Measurements from ENCODE around the gene ANKHD1. TPM values are rescaled to one million over a fixed set of nuclear protein-coding genes. Genes with fewer than 3 reads are reported as not detected.
A peak's percentile ranks its signal among the peaks of the same experiment; 100 is the strongest.

Gene ANKHD1, protein sequence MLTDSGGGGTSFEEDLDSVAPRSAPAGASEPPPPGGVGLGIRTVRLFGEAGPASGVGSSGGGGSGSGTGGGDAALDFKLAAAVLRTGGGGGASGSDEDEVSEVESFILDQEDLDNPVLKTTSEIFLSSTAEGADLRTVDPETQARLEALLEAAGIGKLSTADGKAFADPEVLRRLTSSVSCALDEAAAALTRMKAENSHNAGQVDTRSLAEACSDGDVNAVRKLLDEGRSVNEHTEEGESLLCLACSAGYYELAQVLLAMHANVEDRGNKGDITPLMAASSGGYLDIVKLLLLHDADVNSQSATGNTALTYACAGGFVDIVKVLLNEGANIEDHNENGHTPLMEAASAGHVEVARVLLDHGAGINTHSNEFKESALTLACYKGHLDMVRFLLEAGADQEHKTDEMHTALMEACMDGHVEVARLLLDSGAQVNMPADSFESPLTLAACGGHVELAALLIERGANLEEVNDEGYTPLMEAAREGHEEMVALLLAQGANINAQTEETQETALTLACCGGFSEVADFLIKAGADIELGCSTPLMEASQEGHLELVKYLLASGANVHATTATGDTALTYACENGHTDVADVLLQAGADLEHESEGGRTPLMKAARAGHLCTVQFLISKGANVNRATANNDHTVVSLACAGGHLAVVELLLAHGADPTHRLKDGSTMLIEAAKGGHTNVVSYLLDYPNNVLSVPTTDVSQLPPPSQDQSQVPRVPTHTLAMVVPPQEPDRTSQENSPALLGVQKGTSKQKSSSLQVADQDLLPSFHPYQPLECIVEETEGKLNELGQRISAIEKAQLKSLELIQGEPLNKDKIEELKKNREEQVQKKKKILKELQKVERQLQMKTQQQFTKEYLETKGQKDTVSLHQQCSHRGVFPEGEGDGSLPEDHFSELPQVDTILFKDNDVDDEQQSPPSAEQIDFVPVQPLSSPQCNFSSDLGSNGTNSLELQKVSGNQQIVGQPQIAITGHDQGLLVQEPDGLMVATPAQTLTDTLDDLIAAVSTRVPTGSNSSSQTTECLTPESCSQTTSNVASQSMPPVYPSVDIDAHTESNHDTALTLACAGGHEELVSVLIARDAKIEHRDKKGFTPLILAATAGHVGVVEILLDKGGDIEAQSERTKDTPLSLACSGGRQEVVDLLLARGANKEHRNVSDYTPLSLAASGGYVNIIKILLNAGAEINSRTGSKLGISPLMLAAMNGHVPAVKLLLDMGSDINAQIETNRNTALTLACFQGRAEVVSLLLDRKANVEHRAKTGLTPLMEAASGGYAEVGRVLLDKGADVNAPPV (N-terminal part only)
- 100 to 1,000 TPM; 106 to 200 (median 161) TPM for total RNA-seq

- TF ChIP-seq POLR2A (IDR thresholded peaks at IDR 0.05), result peak; percentile 96 to 98
- TF ChIP-seq, protein P1, sequence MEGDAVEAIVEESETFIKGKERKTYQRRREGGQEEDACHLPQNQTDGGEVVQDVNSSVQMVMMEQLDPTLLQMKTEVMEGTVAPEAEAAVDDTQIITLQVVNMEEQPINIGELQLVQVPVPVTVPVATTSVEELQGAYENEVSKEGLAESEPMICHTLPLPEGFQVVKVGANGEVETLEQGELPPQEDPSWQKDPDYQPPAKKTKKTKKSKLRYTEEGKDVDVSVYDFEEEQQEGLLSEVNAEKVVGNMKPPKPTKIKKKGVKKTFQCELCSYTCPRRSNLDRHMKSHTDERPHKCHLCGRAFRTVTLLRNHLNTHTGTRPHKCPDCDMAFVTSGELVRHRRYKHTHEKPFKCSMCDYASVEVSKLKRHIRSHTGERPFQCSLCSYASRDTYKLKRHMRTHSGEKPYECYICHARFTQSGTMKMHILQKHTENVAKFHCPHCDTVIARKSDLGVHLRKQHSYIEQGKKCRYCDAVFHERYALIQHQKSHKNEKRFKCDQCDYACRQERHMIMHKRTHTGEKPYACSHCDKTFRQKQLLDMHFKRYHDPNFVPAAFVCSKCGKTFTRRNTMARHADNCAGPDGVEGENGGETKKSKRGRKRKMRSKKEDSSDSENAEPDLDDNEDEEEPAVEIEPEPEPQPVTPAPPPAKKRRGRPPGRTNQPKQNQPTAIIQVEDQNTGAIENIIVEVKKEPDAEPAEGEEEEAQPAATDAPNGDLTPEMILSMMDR (IDR thresholded peaks at IDR 0.05), result peak in 2 of 4 experiments; percentile 20 to 37
- Histone ChIP-seq H3K4me1 (peaks cover 11 to 21% of the 10 kb centered on the region in 2 donors), H3K27ac (peak within 1 kb of the TSS; percentile 96), H3K9me3 (no peaks in the 10 kb centered on the region), H3K4me3 (peak within 1 kb of the TSS; percentile 77 to 88), H3K36me3 (no peaks in the 10 kb centered on the region), H3K27me3 (no peaks in the 10 kb centered on the region)
- intact Hi-C loops (cut with DNase I; ENCODE audit: low total_unique reads), result no loop called here
- peak; percentile 99 for DNase-seq
Observed at GRCh38 chr5:140401362-140402257, at the start of gene ANKHD1. Gene ANKHD1 (plus strand): TSS chr5:140401833. CDS start chr5:140401968, 135 bp downstream.

DNA sequence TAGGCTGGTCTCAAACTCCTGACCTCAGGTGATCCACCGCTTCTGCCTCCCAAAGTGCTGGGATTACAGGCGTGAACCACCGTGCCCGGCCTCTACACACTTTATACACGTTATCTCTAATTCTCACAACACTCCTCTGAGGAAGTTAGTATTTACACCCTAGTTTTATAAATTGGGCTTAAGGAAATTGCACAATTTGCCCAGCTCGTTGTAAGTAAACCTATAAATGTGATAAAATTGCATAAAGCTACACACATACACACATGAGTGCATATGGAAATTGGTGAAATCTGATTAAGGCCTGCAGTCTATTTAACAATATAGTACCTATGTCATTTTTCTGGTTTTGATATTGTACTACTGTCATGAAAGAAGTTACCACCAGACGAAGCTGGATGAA lies 46.1 kb upstream of the ANKHD1 start:
- intact Hi-C loops (cut with DNase I; ENCODE audit: low total_unique reads), result no loop called here
- no peaks in the 10 kb centered on the region for H3K27me3 ChIP-seq
- H3K27ac ChIP-seq, result no peak overlapping the region

GRCh38 chr5:140356853-140357725 lies 44.5 kb upstream of the ANKHD1 start:
- TF ChIP-seq POLR2A (IDR thresholded peaks at IDR 0.05), result no peak
- TF ChIP-seq, protein P1 (IDR thresholded peaks at IDR 0.05), result no peak
- no peaks in the 10 kb centered on the region for H3K9me3 ChIP-seq
- H3K4me3 ChIP-seq, result no peak overlapping the region
- no peaks in the 10 kb centered on the region for H3K36me3 ChIP-seq
- no peak overlapping the region for H3K27ac ChIP-seq
- intact Hi-C loops (cut with DNase I; ENCODE audit: low total_unique reads), result no loop called here
- H3K4me1 ChIP-seq, result peaks cover 0 to 4% of the 10 kb centered on the region in 2 donors
- no peaks in the 10 kb centered on the region for H3K27me3 ChIP-seq
- no peak for DNase-seq

More for the DNA sequence above, 46.1 kb upstream of the ANKHD1 start:
- TF ChIP-seq, protein P1 (IDR thresholded peaks at IDR 0.05), result no peak
- no peak for TF ChIP-seq POLR2A (IDR thresholded peaks at IDR 0.05)
- Histone ChIP-seq H3K36me3 (no peaks in the 10 kb centered on the region), H3K9me3 (no peaks in the 10 kb centered on the region), H3K4me3 (no peak overlapping the region), H3K4me1 (peaks cover 0 to 4% of the 10 kb centered on the region in 2 donors)
- no peak for DNase-seq

DNA sequence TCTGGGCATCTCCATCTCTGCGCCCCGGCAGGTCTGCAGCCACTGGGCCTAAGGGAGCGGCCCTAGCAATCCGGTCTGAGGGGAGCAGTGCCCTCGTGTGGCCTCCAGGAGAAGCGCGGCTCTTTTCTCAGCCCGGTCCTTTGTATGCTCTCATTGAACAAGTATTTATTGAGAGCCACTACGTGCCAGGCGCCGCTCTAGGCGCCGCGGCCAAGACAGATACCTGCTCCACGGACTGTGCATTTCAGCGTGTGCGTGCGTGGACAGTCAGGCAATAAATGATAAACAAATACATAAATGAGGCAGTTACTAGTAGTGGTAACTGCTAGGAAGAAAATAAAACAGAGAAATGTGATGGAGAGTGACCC lies 43.9 kb upstream of the ANKHD1 start:
- no peaks in the 10 kb centered on the region for H3K9me3 ChIP-seq
- no peaks in the 10 kb centered on the region for H3K36me3 ChIP-seq
- no peaks in the 10 kb centered on the region for H3K27me3 ChIP-seq
- DNase-seq, result peak; percentile 85
- H3K27ac ChIP-seq, result no peak overlapping the region
- H3K4me1 ChIP-seq, result peaks cover 0 to 4% of the 10 kb centered on the region in 2 donors
- TF ChIP-seq, protein P1 (IDR thresholded peaks at IDR 0.05), result peak; percentile 85 to 94 (median 90)
- TF ChIP-seq POLR2A (IDR thresholded peaks at IDR 0.05), result no peak
- no peak overlapping the region for H3K4me3 ChIP-seq
- intact Hi-C loops (cut with DNase I; ENCODE audit: low total_unique reads), result no loop called here

All from uterus (tissue), 4 donors.